ENCODE data around the gene NTHL1. TPM values are rescaled to one million over a fixed set of nuclear protein-coding genes. Genes with fewer than 3 reads are reported as not detected.

The NTHL1 gene
- total RNA-seq, 1 experiment from 2014 or later, result 32.8 TPM

- H3K4me1 Mint-ChIP-seq (ENCODE audit: low read depth, unreplicated experiment), result no peaks in the 10 kb centered on the region
- CTCF ChIA-PET, result interaction anchor here (0.7 kb wide), 1 partner anchor 25 kb away, joined by 3 read pairs; no protein-coding TSS in a partner anchor
Observed at GRCh38 chr16:2033057-2033908, 14.4 kb downstream of the NTHL1 start.

GRCh38 chr16:2032285-2033056 lies 15.2 kb downstream of the NTHL1 start:
- Mint-ChIP-seq H3K4me3 (ENCODE audit: low read depth, unreplicated experiment) (no peak overlapping the region), H3K4me1 (ENCODE audit: low read depth, unreplicated experiment) (peaks cover 7% of the 10 kb centered on the region), H3K27ac (ENCODE audit: unreplicated experiment) (no peak overlapping the region), H3K27me3 (ENCODE audit: unreplicated experiment) (no peaks in the 10 kb centered on the region), H3K9me3 (ENCODE audit: low read depth, unreplicated experiment) (no peaks in the 10 kb centered on the region), H3K36me3 (ENCODE audit: insufficient read depth, unreplicated experiment) (peaks cover 17% of the 10 kb centered on the region)
- BruUV-seq (replicated peaks), result no TSS peak
- no peak for DNase-seq
- no peak for TF ChIP-seq CTCF (IDR thresholded peaks at IDR 0.05; ENCODE audit: unreplicated experiment)
- CTCF ChIA-PET, result no interaction called here
- intact Hi-C loops (cut with micrococcal nuclease; ENCODE audit: unreplicated experiment), result no loop called here

More at GRCh38 chr16:2033057-2033908, 14.4 kb downstream of the NTHL1 start:
- H3K9me3 Mint-ChIP-seq (ENCODE audit: low read depth, unreplicated experiment), result no peaks in the 10 kb centered on the region
- TF ChIP-seq CTCF (IDR thresholded peaks at IDR 0.05; ENCODE audit: unreplicated experiment), result no peak
- intact Hi-C loops (cut with micrococcal nuclease; ENCODE audit: unreplicated experiment), result no loop called here
- no peaks in the 10 kb centered on the region for H3K27me3 Mint-ChIP-seq (ENCODE audit: unreplicated experiment)
- peak; percentile 45 for DNase-seq
- no TSS peak for BruUV-seq (replicated peaks)
- H3K4me3 Mint-ChIP-seq (ENCODE audit: low read depth, unreplicated experiment), result no peak overlapping the region
- H3K36me3 Mint-ChIP-seq (ENCODE audit: insufficient read depth, unreplicated experiment), result peaks cover 13% of the 10 kb centered on the region
- no peak overlapping the region for H3K27ac Mint-ChIP-seq (ENCODE audit: unreplicated experiment)

- Mint-ChIP-seq H3K9me3 (ENCODE audit: low read depth, unreplicated experiment) (no peaks in the 10 kb centered on the region), H3K4me1 (ENCODE audit: low read depth, unreplicated experiment) (peaks cover 9% of the 10 kb centered on the region), H3K27ac (ENCODE audit: unreplicated experiment) (no peak overlapping the region), H3K27me3 (ENCODE audit: unreplicated experiment) (no peaks in the 10 kb centered on the region), H3K4me3 (ENCODE audit: low read depth, unreplicated experiment) (no peak overlapping the region), H3K36me3 (ENCODE audit: insufficient read depth, unreplicated experiment) (peaks cover 11% of the 10 kb centered on the region)
- intact Hi-C loops (cut with micrococcal nuclease; ENCODE audit: unreplicated experiment), result no loop called here
- no peak for TF ChIP-seq CTCF (IDR thresholded peaks at IDR 0.05; ENCODE audit: unreplicated experiment)
- no TSS peak for BruUV-seq (replicated peaks)
- DNase-seq, result no peak
- CTCF ChIA-PET, result interaction anchor here (0.7 kb wide), 1 partner anchor 1660 kb away, joined by 4 read pairs; no protein-coding TSS in a partner anchor
Observed at GRCh38 chr16:2031081-2031577, 16.5 kb downstream of the NTHL1 start.

- TF ChIP-seq CTCF (IDR thresholded peaks at IDR 0.05; ENCODE audit: unreplicated experiment), result no peak
- Mint-ChIP-seq H3K27ac (ENCODE audit: unreplicated experiment) (no peak overlapping the region), H3K9me3 (ENCODE audit: low read depth, unreplicated experiment) (no peaks in the 10 kb centered on the region), H3K36me3 (ENCODE audit: insufficient read depth, unreplicated experiment) (peaks cover 16% of the 10 kb centered on the region), H3K27me3 (ENCODE audit: unreplicated experiment) (no peaks in the 10 kb centered on the region), H3K4me1 (ENCODE audit: low read depth, unreplicated experiment) (peaks cover 9% of the 10 kb centered on the region), H3K4me3 (ENCODE audit: low read depth, unreplicated experiment) (no peak overlapping the region)
- DNase-seq, result no peak
- no TSS peak for BruUV-seq (replicated peaks)
- intact Hi-C loops (cut with micrococcal nuclease; ENCODE audit: unreplicated experiment), result no loop called here
- CTCF ChIA-PET, result interaction anchor here (0.7 to 0.8 kb wide), 2 partner anchors 10 to 18 kb away, joined by 3 read pairs; partner anchors contain the start of genes NTHL1 and TSC2
Observed at GRCh38 chr16:2030036-2030435, 17.6 kb downstream of the NTHL1 start.
